Measurements from ENCODE around the gene FARP1.

FARP1 gene

DNA sequence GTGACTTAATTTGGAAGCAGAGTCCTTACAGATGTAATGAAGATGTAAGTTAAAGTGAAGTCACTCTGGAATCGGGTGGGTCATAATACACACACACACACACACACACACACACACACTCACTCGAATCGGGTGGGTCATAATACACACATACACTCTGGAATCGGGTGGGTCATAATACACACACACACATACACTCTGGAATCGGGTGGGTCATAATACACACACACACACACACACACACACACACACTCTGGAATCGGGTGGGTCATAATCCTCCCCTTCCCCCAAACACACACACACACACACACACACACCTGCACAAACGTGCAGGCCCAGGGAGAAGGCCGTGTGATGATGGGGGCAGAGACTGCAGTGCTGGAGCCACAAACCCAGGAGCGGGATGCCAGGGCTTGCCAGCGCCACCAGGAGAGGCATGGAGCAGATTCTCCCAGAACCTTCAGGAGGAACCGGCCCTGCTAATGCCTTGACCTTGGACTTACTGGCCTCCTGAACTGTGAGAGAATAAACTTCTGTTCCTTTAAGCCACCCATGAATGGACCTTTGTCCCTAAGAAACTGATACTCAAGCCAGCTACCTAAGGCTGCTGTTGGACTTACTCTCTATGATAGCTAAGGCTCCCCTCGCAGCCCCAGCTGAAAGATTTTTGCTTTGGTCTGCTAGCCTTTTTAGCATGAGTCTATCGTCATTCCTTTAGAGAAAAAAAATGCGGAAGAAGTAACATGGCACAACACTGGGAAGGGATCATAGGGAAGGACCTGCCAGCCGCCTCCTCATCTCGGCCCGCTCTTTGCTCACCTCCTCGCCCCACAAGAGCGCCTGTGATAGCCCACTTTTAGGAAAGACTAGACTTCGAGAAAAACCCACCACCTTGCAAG, 170.4 kb downstream of the FARP1 start:
- no peak overlapping the region for H3K9ac ChIP-seq (ENCODE audit: low read length)
- no peak for TF ChIP-seq EZH2phosphoT487 (conservative IDR thresholded peaks at IDR 0.05; ENCODE audit: low read length)
- TF ChIP-seq, protein P1, sequence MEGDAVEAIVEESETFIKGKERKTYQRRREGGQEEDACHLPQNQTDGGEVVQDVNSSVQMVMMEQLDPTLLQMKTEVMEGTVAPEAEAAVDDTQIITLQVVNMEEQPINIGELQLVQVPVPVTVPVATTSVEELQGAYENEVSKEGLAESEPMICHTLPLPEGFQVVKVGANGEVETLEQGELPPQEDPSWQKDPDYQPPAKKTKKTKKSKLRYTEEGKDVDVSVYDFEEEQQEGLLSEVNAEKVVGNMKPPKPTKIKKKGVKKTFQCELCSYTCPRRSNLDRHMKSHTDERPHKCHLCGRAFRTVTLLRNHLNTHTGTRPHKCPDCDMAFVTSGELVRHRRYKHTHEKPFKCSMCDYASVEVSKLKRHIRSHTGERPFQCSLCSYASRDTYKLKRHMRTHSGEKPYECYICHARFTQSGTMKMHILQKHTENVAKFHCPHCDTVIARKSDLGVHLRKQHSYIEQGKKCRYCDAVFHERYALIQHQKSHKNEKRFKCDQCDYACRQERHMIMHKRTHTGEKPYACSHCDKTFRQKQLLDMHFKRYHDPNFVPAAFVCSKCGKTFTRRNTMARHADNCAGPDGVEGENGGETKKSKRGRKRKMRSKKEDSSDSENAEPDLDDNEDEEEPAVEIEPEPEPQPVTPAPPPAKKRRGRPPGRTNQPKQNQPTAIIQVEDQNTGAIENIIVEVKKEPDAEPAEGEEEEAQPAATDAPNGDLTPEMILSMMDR (IDR thresholded peaks at IDR 0.05; ENCODE audit: insufficient read depth, low read length, poor library complexity, severe bottlenecking): no peak
- H3F3A ChIP-seq (ENCODE audit: insufficient read depth): no peaks in the 10 kb centered on the region
- H3K9me2 ChIP-seq (replicated peaks; ENCODE audit: insufficient read depth, low read length): no peaks in the 10 kb centered on the region
- no peaks in the 10 kb centered on the region for H3K79me2 ChIP-seq (ENCODE audit: insufficient read depth, low read length)
- no peak overlapping the region for H2AFZ ChIP-seq (ENCODE audit: low read depth, low read length, severe bottlenecking)
- no peaks in the 10 kb centered on the region for H4K20me1 ChIP-seq (ENCODE audit: low read depth, low read length)
- no peak overlapping the region for H3K27ac ChIP-seq (ENCODE audit: low read depth, low read length)
- no peaks in the 10 kb centered on the region for H3K36me3 ChIP-seq (ENCODE audit: low read length)
- no peak overlapping the region for H3K4me2 ChIP-seq (ENCODE audit: low read depth, low read length, poor library complexity, severe bottlenecking)
- H3K4me3 ChIP-seq (ENCODE audit: insufficient read depth, low read length, poor library complexity, severe bottlenecking): no peak overlapping the region
- H3K9me3 ChIP-seq (ENCODE audit: insufficient read depth, low read length): no peaks in the 10 kb centered on the region
- no peaks in the 10 kb centered on the region for H3K27me3 ChIP-seq (ENCODE audit: low read length)

DNA sequence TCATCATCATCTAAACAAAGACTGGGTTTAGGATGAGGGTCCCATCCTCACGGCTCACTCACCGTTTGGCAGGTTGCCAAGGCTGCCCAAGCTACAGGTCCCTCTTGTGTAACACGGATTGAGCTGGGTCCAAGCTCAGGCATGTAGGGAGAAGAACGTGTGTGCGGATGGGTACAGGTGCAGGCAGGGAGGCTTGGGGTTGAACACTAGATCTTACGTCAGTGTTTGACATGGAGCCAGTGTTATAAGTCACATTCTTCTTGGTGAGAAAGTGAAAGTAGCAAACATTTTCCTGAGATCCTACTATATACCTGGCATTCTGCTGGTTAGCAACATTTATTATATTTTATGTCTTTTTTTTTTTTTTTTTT, 171.0 kb downstream of the FARP1 start:
- Histone ChIP-seq H2AFZ (ENCODE audit: low read depth, low read length, severe bottlenecking) (no peak overlapping the region), H3K79me2 (ENCODE audit: insufficient read depth, low read length) (no peaks in the 10 kb centered on the region), H3K9me3 (ENCODE audit: insufficient read depth, low read length) (no peaks in the 10 kb centered on the region), H3K27me3 (ENCODE audit: low read length) (no peaks in the 10 kb centered on the region), H3K4me3 (ENCODE audit: insufficient read depth, low read length, poor library complexity, severe bottlenecking) (no peak overlapping the region), H3K27ac (ENCODE audit: low read depth, low read length) (no peak overlapping the region), H3K36me3 (ENCODE audit: low read length) (no peaks in the 10 kb centered on the region), H3K9ac (ENCODE audit: low read length) (no peak overlapping the region), H3K4me2 (ENCODE audit: low read depth, low read length, poor library complexity, severe bottlenecking) (no peak overlapping the region), H3K9me2 (replicated peaks; ENCODE audit: insufficient read depth, low read length) (no peaks in the 10 kb centered on the region), H3F3A (ENCODE audit: insufficient read depth) (no peaks in the 10 kb centered on the region), H4K20me1 (ENCODE audit: low read depth, low read length) (no peaks in the 10 kb centered on the region)
- no peak for TF ChIP-seq EZH2phosphoT487 (conservative IDR thresholded peaks at IDR 0.05; ENCODE audit: low read length)
- TF ChIP-seq, protein P1 (IDR thresholded peaks at IDR 0.05; ENCODE audit: insufficient read depth, low read length, poor library complexity, severe bottlenecking): no peak

DNA sequence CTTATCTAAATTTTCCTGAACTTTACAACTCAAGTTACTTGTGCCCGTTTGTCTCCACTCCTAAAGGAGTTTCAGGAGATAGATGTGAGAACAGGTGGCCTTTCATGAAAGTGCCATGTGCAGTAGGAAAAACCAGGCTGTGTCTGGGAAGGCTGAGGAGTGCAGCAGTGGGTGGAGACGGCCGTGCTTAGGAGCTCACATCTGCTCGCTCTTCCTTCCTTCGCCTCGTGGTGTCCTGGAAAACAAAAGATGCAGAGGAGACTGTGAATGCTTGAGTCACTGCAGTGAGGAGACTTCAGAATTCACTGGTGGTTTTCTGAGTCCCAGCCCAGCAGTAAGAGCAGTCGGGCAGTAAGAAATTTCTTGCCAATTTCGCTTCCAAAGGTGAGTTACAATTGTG, 172.6 kb downstream of the FARP1 start:
- Histone ChIP-seq H3K9ac (ENCODE audit: low read length) (no peak overlapping the region), H3K4me2 (ENCODE audit: low read depth, low read length, poor library complexity, severe bottlenecking) (no peak overlapping the region), H3K9me3 (ENCODE audit: insufficient read depth, low read length) (no peaks in the 10 kb centered on the region), H3K79me2 (ENCODE audit: insufficient read depth, low read length) (no peaks in the 10 kb centered on the region), H3K36me3 (ENCODE audit: low read length) (no peaks in the 10 kb centered on the region), H3K9me2 (replicated peaks; ENCODE audit: insufficient read depth, low read length) (no peaks in the 10 kb centered on the region), H3K27ac (ENCODE audit: low read depth, low read length) (no peak overlapping the region), H2AFZ (ENCODE audit: low read depth, low read length, severe bottlenecking) (no peak overlapping the region), H3F3A (ENCODE audit: insufficient read depth) (no peaks in the 10 kb centered on the region), H4K20me1 (ENCODE audit: low read depth, low read length) (no peaks in the 10 kb centered on the region), H3K4me3 (ENCODE audit: insufficient read depth, low read length, poor library complexity, severe bottlenecking) (no peak overlapping the region), H3K27me3 (ENCODE audit: low read length) (no peaks in the 10 kb centered on the region)
- TF ChIP-seq, protein P1 (IDR thresholded peaks at IDR 0.05; ENCODE audit: insufficient read depth, low read length, poor library complexity, severe bottlenecking): no peak
- no peak for TF ChIP-seq EZH2phosphoT487 (conservative IDR thresholded peaks at IDR 0.05; ENCODE audit: low read length)

Data from SU-DHL-6 (cell line).